HepG2 (cell line): Measurements from ENCODE around the gene PDXDC1. TPM values are rescaled to one million over a fixed set of nuclear protein-coding genes. Genes with fewer than 3 reads are reported as not detected.
"Not testable (repeated sequence)": the region's sequence is repeated elsewhere in the genome, so short reads cannot be mapped to it uniquely, and the experiment has no call there.

Source experiments
- ATF7 ChIP-seq, 2 experiments: fragments of 450-650 bp in 1 of 2; sonication (generic) in 1 of 2; formaldehyde crosslinking in 1 of 2; IDR thresholded peaks; 2 replicates each; pipeline versions ENCODE4 v1.4.0 to v1.6.1; 2016 to 2020; ENCODE audit warnings: antibody characterized with exemption in 1 of 2, mild to moderate bottlenecking in 1 of 2, missing genetic modification reagents in 1 of 2
- ATF7-NPFF ChIP-seq: sonication (generic); formaldehyde crosslinking; IDR thresholded peaks from 2 replicates; pipeline ENCODE4 v1.8.1; 2023; ENCODE audit warnings: mild to moderate bottlenecking, low read depth, missing genetic modification reagents, moderate library complexity
- E2F1 ChIP-seq: sonication (generic); formaldehyde crosslinking; IDR thresholded peaks from 2 replicates; pipeline ENCODE4 v1.5.0; 2020; ENCODE audit warnings: missing genetic modification reagents
- FOXA3 ChIP-seq: IDR thresholded peaks from 2 replicates; pipeline ENCODE4 v1.6.1; 2016; ENCODE audit warnings: missing genetic modification reagents, missing compliant biosample characterization
- FOXK2 ChIP-seq: fragments of 450-650 bp; IDR thresholded peaks from 2 replicates; pipeline ENCODE4 v1.6.1; 2016
- HES4 ChIP-seq: sonication (generic); formaldehyde crosslinking; IDR thresholded peaks from 2 replicates; pipeline ENCODE4 v1.9.0; 2021; ENCODE audit warnings: mild to moderate bottlenecking, missing genetic modification reagents, borderline replicate concordance
- POLR2G ChIP-seq: fragments of 200-400 bp; formaldehyde crosslinking; IDR thresholded peaks from 2 replicates; pipeline ENCODE4 v1.6.1; 2018; ENCODE audit warnings: mild to moderate bottlenecking, low read depth, low read length, moderate library complexity
- TBX2 ChIP-seq: sonication (generic); formaldehyde crosslinking; IDR thresholded peaks from 2 replicates; pipeline ENCODE4 v1.5.0; 2020; ENCODE audit warnings: missing genetic modification reagents, mild to moderate bottlenecking, borderline replicate concordance
- THAP9 ChIP-seq: sonication (generic); formaldehyde crosslinking; IDR thresholded peaks from 2 replicates; pipeline ENCODE4; 2020; ENCODE audit warnings: missing genetic modification reagents, mild to moderate bottlenecking, borderline replicate concordance
- ZBTB40 ChIP-seq, 2 experiments: fragments of 450-650 bp in 1 of 2; sonication (generic) in 1 of 2; formaldehyde crosslinking in 1 of 2; IDR thresholded peaks; 2 replicates each; pipeline versions ENCODE4 v1.6.1 to v1.8.0; 2016 to 2022; ENCODE audit warnings: antibody characterized with exemption in 1 of 2, mild to moderate bottlenecking in 1 of 2, missing genetic modification reagents in 1 of 2
- ZNF431 ChIP-seq: sonication (generic); formaldehyde crosslinking; IDR thresholded peaks from 2 replicates; pipeline ENCODE4 v1.9.0; 2022; ENCODE audit warnings: missing genetic modification reagents, low read depth, mild to moderate bottlenecking, borderline replicate concordance
- ZNF451 ChIP-seq: sonication (generic); formaldehyde crosslinking; IDR thresholded peaks from 2 replicates; pipeline ENCODE4 v1.5.0; 2020; ENCODE audit warnings: mild to moderate bottlenecking, missing genetic modification reagents
- ZNF549 ChIP-seq: sonication (generic); formaldehyde crosslinking; IDR thresholded peaks from 2 replicates; pipeline ENCODE4 v1.5.0; 2020; ENCODE audit warnings: missing genetic modification reagents
- ZNF749 ChIP-seq: sonication (generic); formaldehyde crosslinking; IDR thresholded peaks from 2 replicates; pipeline ENCODE4 v1.8.0; 2022; ENCODE audit warnings: mild to moderate bottlenecking, missing genetic modification reagents, moderate library complexity, borderline replicate concordance
- polyA plus RNA-seq, 8 experiments: library from polyadenylated mRNA; depleted of rRNA in 3 of 8; stranded (reverse) in 7 of 8; unstranded in 1 of 8; fragments of >200 nt; fragmentation: Illumina TruSeq in 4 of 8; extraction: Trizol in 4 of 8; gene quantifications; 2 replicates each; pipeline versions ENCODE4 v1.2.1 to v1.2.3, GENCODE V29; 2011 to 2016; ENCODE audit warnings: low read depth in 4 of 8, missing spikeins in 1 of 8, mixed read lengths in 1 of 8; ENCODE audit not compliant: insufficient read depth in 1 of 8
- total RNA-seq, 5 experiments: library from RNA; depleted of rRNA; stranded (reverse); fragments of >200 nt; fragmentation: Illumina TruSeq; extraction: Trizol; gene quantifications; 2 replicates each; pipeline ENCODE4 v1.2.3, GENCODE V29; 2016; ENCODE audit warnings: low read depth in 1 of 5

Gene PDXDC1
- total and polyA plus RNA-seq, 2 of the 13 experiments (the other 11 are each of a cell fraction or from before 2014, with no cell fraction given) = 133 to 169 TPM

GRCh38 chr16:14974656-14975417, at the start of gene PDXDC1 (continued):
- TF ChIP-seq THAP9 (CRISPR knock-in tag) (peak; percentile 70; the same call in 1 of the 2 replicates), TBX2 (CRISPR knock-in tag) (peak; percentile 72; the same call in 1 of the 2 replicates), E2F1 (CRISPR knock-in tag) (peak; percentile 83), ATF7-NPFF (CRISPR knock-in tag) (peak; percentile 78), ZNF749 (CRISPR knock-in tag) (peak; percentile 55; the same call in 1 of the 2 replicates), ZBTB40 (CRISPR knock-in tag; IDR thresholded peaks at IDR 0.05) (peak; percentile 66; the same call in 1 of the 2 replicates), ATF7 (IDR thresholded peaks at IDR 0.05) (peak; percentile 55), ATF7 (CRISPR knock-in tag; IDR thresholded peaks at IDR 0.05) (0 out of 2 replicates have a peak, but pooled peaks have one; percentile 45), POLR2G (peak; percentile 88), ZNF549 (CRISPR knock-in tag) (0 out of 2 replicates have a peak, but pooled peaks have one; percentile 52), FOXA3 (CRISPR knock-in tag) (peak; percentile 39; the same call in 1 of the 2 replicates), HES4 (CRISPR knock-in tag) (peak; percentile 90; the same call in 1 of the 2 replicates), ZNF431 (CRISPR knock-in tag) (peak; percentile 93), FOXK2 (peak; percentile 91), ZNF451 (peak; percentile 96)
- not testable (repeated sequence) for TF ChIP-seq ZBTB40 (IDR thresholded peaks at IDR 0.05)
